ENCODE measurements around the gene NT5C1A. TPM values are rescaled to one million over a fixed set of nuclear protein-coding genes. Genes with fewer than 3 reads are reported as not detected.

Gene NT5C1A
- total and polyA plus RNA-seq, 2 experiments from 2014 or later, result 0.16 TPM; not detected in 1

GRCh38 chr1:39678889-39679288, 7.0 kb upstream of the NT5C1A start:
- Histone ChIP-seq H3K4me3 (no peak overlapping the region), H3K4me1 (ENCODE audit: low read depth) (no peaks in the 10 kb centered on the region), H3K27ac (no peak overlapping the region), H3K36me3 (no peaks in the 10 kb centered on the region), H3K9me3 (ENCODE audit: low read depth) (no peaks in the 10 kb centered on the region), H3K27me3 (peaks cover 94% of the 10 kb centered on the region)
- DNase-seq (ENCODE audit: low read depth in 1 of 2, low spot score in 1 of 2), result no peak
- TF ChIP-seq CTCF (IDR thresholded peaks at IDR 0.05; ENCODE audit: low read depth, low read length), result no peak

DNA sequence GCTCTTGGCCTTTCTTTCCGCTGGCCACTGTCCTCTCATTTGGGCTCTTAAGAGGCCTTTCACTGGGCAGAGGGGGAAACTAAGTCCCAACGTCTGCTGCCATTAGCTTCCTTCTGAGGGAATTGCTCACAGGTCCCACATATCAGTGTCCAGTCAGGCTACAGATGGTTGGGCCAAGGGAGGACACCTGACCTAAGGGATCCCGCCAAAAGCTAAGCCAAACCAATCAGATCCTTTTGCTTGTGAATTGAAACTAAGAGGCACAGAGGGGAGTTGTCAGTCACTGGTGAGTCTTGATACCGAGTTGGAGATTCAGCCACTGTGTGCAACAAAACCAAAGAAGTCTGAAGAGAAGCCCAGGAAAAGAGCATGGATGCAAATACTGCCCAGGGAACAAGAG, 5.7 kb upstream of the NT5C1A start:
- Histone ChIP-seq H3K27ac (no peak overlapping the region), H3K4me3 (no peak overlapping the region), H3K9me3 (ENCODE audit: low read depth) (no peaks in the 10 kb centered on the region), H3K27me3 (peaks cover 94% of the 10 kb centered on the region), H3K36me3 (no peaks in the 10 kb centered on the region), H3K4me1 (ENCODE audit: low read depth) (no peaks in the 10 kb centered on the region)
- no peak for TF ChIP-seq CTCF (IDR thresholded peaks at IDR 0.05; ENCODE audit: low read depth, low read length)
- DNase-seq (ENCODE audit: low read depth in 1 of 2, low spot score in 1 of 2), result no peak

- Histone ChIP-seq H3K36me3 (no peaks in the 10 kb centered on the region), H3K9me3 (ENCODE audit: low read depth) (no peaks in the 10 kb centered on the region), H3K27ac (no peak overlapping the region), H3K4me3 (no peak overlapping the region), H3K4me1 (ENCODE audit: low read depth) (no peaks in the 10 kb centered on the region), H3K27me3 (peaks cover 94% of the 10 kb centered on the region)
- TF ChIP-seq CTCF (IDR thresholded peaks at IDR 0.05; ENCODE audit: low read depth, low read length), result no peak
- no peak for DNase-seq (ENCODE audit: low read depth in 1 of 2, low spot score in 1 of 2)
These were observed 5.1 kb upstream of the NT5C1A start for GRCh38 chr1:39676948-39677548.

GRCh38 chr1:39675220-39675619, 3.3 kb upstream of the NT5C1A start:
- DNase-seq (ENCODE audit: low read depth in 1 of 2, low spot score in 1 of 2), result no peak
- Histone ChIP-seq H3K4me3 (no peak overlapping the region), H3K36me3 (no peaks in the 10 kb centered on the region), H3K4me1 (ENCODE audit: low read depth) (no peaks in the 10 kb centered on the region), H3K9me3 (ENCODE audit: low read depth) (no peaks in the 10 kb centered on the region), H3K27me3 (peaks cover 94% of the 10 kb centered on the region), H3K27ac (no peak overlapping the region)
- no peak for TF ChIP-seq CTCF (IDR thresholded peaks at IDR 0.05; ENCODE audit: low read depth, low read length)

GRCh38 chr1:39673215-39673614, 1.3 kb upstream of the NT5C1A start:
- H3K27ac ChIP-seq, result no peak overlapping the region
- no peak overlapping the region for H3K4me3 ChIP-seq
- no peaks in the 10 kb centered on the region for H3K36me3 ChIP-seq
- TF ChIP-seq CTCF (IDR thresholded peaks at IDR 0.05; ENCODE audit: low read depth, low read length), result no peak
- no peaks in the 10 kb centered on the region for H3K9me3 ChIP-seq (ENCODE audit: low read depth)
- peaks cover 94% of the 10 kb centered on the region for H3K27me3 ChIP-seq
- no peaks in the 10 kb centered on the region for H3K4me1 ChIP-seq (ENCODE audit: low read depth)
- no peak for DNase-seq (ENCODE audit: low read depth in 1 of 2, low spot score in 1 of 2)
